ENCODE measurements around the gene SH3BGRL2.

DNA sequence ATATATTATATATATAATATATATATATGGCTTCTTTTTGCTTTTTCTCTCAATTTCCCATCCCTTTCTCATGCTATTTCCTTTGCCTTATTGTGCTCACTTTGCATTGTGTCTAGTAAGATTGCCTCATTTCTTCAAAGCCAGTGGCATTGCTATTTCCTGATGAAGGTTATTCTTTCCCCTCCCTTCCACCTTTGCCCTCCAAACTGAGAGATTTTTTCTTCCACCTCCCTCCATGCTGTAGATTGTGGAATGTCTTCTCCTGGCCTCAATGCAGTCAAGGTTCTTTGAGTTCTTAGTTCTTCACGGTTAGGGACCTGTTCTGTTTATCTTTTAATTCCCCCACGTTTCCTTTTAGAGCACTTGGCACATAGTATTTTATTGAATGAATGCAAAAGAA, 17.2 kb downstream of the SH3BGRL2 start:
- TF ChIP-seq, protein P1, sequence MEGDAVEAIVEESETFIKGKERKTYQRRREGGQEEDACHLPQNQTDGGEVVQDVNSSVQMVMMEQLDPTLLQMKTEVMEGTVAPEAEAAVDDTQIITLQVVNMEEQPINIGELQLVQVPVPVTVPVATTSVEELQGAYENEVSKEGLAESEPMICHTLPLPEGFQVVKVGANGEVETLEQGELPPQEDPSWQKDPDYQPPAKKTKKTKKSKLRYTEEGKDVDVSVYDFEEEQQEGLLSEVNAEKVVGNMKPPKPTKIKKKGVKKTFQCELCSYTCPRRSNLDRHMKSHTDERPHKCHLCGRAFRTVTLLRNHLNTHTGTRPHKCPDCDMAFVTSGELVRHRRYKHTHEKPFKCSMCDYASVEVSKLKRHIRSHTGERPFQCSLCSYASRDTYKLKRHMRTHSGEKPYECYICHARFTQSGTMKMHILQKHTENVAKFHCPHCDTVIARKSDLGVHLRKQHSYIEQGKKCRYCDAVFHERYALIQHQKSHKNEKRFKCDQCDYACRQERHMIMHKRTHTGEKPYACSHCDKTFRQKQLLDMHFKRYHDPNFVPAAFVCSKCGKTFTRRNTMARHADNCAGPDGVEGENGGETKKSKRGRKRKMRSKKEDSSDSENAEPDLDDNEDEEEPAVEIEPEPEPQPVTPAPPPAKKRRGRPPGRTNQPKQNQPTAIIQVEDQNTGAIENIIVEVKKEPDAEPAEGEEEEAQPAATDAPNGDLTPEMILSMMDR (IDR thresholded peaks at IDR 0.05): no peak
- TF ChIP-seq POLR2A (IDR thresholded peaks at IDR 0.05) (no peak), POLR2AphosphoS5 (IDR thresholded peaks at IDR 0.05) (no peak)

Measured in prostate gland (tissue), 2 donors.